AG08395 (cell line): ENCODE results near the gene TRABD2B.

Source experiments
- DNase-seq: peaks from one replicate; pipeline ENCODE4 v3.0.0; 2012; ENCODE audit warnings: mixed read lengths, low spot score

Gene TRABD2B

GRCh38 chr1:47935856-47936255 is 61.3 kb downstream of the TRABD2B start:
- no peak for DNase-seq

GRCh38 chr1:47935163-47935562 is 62.0 kb downstream of the TRABD2B start:
- no peak for DNase-seq

- peak; percentile 79 for DNase-seq
Measured at GRCh38 chr1:47934243-47934805, 62.9 kb downstream of the TRABD2B start.

- DNase-seq = no peak
Measured at GRCh38 chr1:47932743-47933142, 64.4 kb downstream of the TRABD2B start.

GRCh38 chr1:47931395-47931794 is 65.8 kb downstream of the TRABD2B start:
- no peak for DNase-seq

GRCh38 chr1:47930210-47930840 is 66.9 kb downstream of the TRABD2B start:
- no peak for DNase-seq

GRCh38 chr1:47927165-47927564 is 70.0 kb downstream of the TRABD2B start:
- no peak for DNase-seq

- DNase-seq = no peak
Measured at GRCh38 chr1:47926461-47926999, 70.7 kb downstream of the TRABD2B start.

- no peak for DNase-seq
Measured at GRCh38 chr1:47924270-47925048, 72.7 kb downstream of the TRABD2B start.

GRCh38 chr1:47921935-47922415 is 75.2 kb downstream of the TRABD2B start:
- no peak for DNase-seq

GRCh38 chr1:47919113-47919833 is 77.9 kb downstream of the TRABD2B start:
- no peak for DNase-seq

- DNase-seq = no peak
Measured at GRCh38 chr1:47918257-47918867, 78.8 kb downstream of the TRABD2B start.

GRCh38 chr1:47917687-47918086 is 79.5 kb downstream of the TRABD2B start:
- DNase-seq = no peak

- no peak for DNase-seq
Measured at GRCh38 chr1:47915677-47916353, 81.4 kb downstream of the TRABD2B start.

GRCh38 chr1:47914952-47915676 is 82.1 kb downstream of the TRABD2B start:
- no peak for DNase-seq

GRCh38 chr1:47914218-47914938 is 82.8 kb downstream of the TRABD2B start:
- DNase-seq = no peak

GRCh38 chr1:47913225-47913823 is 83.9 kb downstream of the TRABD2B start:
- DNase-seq = no peak

GRCh38 chr1:47912756-47913155 is 84.4 kb downstream of the TRABD2B start:
- DNase-seq = no peak

GRCh38 chr1:47911892-47912291 is 85.3 kb downstream of the TRABD2B start:
- no peak for DNase-seq
